ENCODE results near the gene MS4A6E.
"Not testable (repeated sequence)": the region's sequence is repeated elsewhere in the genome, so short reads cannot be mapped to it uniquely, and the experiment has no call there.

MS4A6E gene

DNA sequence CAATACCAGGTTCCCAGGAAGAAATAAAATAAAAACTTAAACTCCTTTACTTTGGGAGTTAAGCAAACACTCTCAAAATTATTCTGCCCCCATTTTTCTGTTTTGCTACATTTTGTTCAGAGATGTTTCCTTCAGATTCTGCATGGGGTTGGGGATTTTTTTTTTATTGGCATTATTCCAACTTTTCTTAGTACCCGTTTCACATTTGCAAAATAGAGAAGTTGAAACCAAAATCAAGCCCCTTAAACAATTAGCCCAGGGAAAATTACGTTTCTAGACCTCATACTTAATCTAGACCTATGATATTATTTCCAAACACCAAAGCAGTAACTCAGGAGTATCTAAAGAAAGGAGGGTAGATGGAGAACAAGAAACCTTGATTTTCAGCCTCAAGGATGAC is 30.7 kb downstream of the MS4A6E start:
- TF ChIP-seq, protein P1, sequence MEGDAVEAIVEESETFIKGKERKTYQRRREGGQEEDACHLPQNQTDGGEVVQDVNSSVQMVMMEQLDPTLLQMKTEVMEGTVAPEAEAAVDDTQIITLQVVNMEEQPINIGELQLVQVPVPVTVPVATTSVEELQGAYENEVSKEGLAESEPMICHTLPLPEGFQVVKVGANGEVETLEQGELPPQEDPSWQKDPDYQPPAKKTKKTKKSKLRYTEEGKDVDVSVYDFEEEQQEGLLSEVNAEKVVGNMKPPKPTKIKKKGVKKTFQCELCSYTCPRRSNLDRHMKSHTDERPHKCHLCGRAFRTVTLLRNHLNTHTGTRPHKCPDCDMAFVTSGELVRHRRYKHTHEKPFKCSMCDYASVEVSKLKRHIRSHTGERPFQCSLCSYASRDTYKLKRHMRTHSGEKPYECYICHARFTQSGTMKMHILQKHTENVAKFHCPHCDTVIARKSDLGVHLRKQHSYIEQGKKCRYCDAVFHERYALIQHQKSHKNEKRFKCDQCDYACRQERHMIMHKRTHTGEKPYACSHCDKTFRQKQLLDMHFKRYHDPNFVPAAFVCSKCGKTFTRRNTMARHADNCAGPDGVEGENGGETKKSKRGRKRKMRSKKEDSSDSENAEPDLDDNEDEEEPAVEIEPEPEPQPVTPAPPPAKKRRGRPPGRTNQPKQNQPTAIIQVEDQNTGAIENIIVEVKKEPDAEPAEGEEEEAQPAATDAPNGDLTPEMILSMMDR (IDR thresholded peaks at IDR 0.05; ENCODE audit: unreplicated experiment in 3 of 3), result no peak
- Mint-ChIP-seq H3K4me1 (no peaks in the 10 kb centered on the region), H3K27ac (no peak overlapping the region), H3K4me3 (no peak overlapping the region), H3K27me3 (ENCODE audit: low read depth) (no peaks in the 10 kb centered on the region), H3K36me3 (ENCODE audit: low read depth) (no peaks in the 10 kb centered on the region), H3K9me3 (no peaks in the 10 kb centered on the region)

- no peak overlapping the region for H3K4me3 Mint-ChIP-seq
- peaks cover 9% of the 10 kb centered on the region for H3K4me1 Mint-ChIP-seq
- TF ChIP-seq, protein P1 (IDR thresholded peaks at IDR 0.05; ENCODE audit: unreplicated experiment in 3 of 3), result no peak
- no peaks in the 10 kb centered on the region for H3K27me3 Mint-ChIP-seq (ENCODE audit: low read depth)
- no peaks in the 10 kb centered on the region for H3K9me3 Mint-ChIP-seq
- H3K36me3 Mint-ChIP-seq (ENCODE audit: low read depth), result no peaks in the 10 kb centered on the region
- no peak overlapping the region for H3K27ac Mint-ChIP-seq
Measured at GRCh38 chr11:60360621-60361020, 33.6 kb downstream of the MS4A6E start.

DNA sequence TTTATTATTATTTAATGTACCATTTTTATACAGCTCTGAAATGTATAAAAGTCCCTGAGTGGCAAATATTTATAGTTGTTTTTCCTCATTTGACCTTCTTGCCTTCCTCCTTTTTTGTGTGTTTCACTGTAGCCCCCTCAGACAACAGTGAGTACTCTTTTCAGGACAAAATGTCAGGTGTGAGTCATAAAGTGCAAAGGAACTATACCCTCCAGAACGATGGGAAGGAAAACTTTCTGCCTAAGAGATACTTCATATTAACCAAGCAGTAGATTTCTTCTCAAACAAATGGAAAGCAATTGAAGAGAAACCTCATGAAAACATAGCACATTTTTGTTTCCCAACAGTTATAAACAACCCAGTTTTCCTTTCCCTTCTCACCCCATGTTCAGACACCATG is 35.2 kb downstream of the MS4A6E start:
- Mint-ChIP-seq H3K4me3 (no peak overlapping the region), H3K27me3 (ENCODE audit: low read depth) (no peaks in the 10 kb centered on the region), H3K4me1 (peaks cover 9% of the 10 kb centered on the region), H3K9me3 (no peaks in the 10 kb centered on the region), H3K36me3 (ENCODE audit: low read depth) (no peaks in the 10 kb centered on the region), H3K27ac (no peak overlapping the region)
- TF ChIP-seq, protein P1 (IDR thresholded peaks at IDR 0.05; ENCODE audit: unreplicated experiment in 3 of 3), result no peak

GRCh38 chr11:60363542-60364470 is 36.8 kb downstream of the MS4A6E start:
- no peaks in the 10 kb centered on the region for H3K27me3 Mint-ChIP-seq (ENCODE audit: low read depth)
- H3K4me3 Mint-ChIP-seq, result peak overlapping the region in 2 of 3 experiments; percentile 18 to 30
- peaks cover 9% of the 10 kb centered on the region for H3K4me1 Mint-ChIP-seq
- TF ChIP-seq, protein P1 (IDR thresholded peaks at IDR 0.05; ENCODE audit: unreplicated experiment in 3 of 3), result peak; percentile 70 to 72 (median 70)
- H3K27ac Mint-ChIP-seq, result peak overlapping the region in 1 of 3 experiments; percentile 14
- H3K9me3 Mint-ChIP-seq, result no peaks in the 10 kb centered on the region
- H3K36me3 Mint-ChIP-seq (ENCODE audit: low read depth), result no peaks in the 10 kb centered on the region

DNA sequence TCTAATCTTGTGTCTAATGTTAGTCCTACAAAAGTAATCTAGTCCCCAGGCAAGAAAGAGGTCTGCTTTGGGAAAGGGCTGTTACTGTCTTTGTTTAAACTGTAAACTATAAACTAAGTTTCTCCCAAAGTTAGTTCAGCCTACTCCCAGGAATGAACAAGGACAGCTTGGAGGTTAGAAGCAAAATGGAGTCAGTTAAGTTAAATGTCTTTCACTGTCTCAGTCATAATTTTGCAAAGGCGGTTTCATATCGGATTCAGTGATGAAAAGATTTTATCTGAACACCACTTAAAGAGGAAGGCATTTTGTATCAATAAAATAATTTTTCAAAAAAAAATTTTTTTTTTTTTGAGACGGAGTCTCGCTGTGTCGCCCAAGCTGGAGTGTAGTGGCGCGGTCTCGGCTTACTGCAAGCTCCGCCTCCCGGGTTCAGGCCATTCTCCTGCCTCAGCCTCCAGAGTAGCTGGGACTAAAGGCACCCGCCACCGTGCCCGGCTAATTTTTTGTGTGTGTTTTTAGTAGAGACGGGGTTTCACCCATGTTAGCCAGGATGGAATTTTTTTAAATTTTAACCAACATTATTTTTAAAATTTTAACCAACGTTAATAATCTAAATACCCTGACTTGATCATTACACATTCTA is 39.3 kb downstream of the MS4A6E start:
- not testable (repeated sequence) for H3K36me3 Mint-ChIP-seq (ENCODE audit: low read depth); H3K9me3 Mint-ChIP-seq; H3K27me3 Mint-ChIP-seq (ENCODE audit: low read depth); H3K4me3 Mint-ChIP-seq; H3K27ac Mint-ChIP-seq
- peaks cover 14% of the 10 kb centered on the region for H3K4me1 Mint-ChIP-seq

- H3K27ac Mint-ChIP-seq, result no peak overlapping the region
- no peaks in the 10 kb centered on the region for H3K27me3 Mint-ChIP-seq (ENCODE audit: low read depth)
- H3K36me3 Mint-ChIP-seq (ENCODE audit: low read depth), result no peaks in the 10 kb centered on the region
- no peak overlapping the region for H3K4me3 Mint-ChIP-seq
- peaks cover 14% of the 10 kb centered on the region for H3K4me1 Mint-ChIP-seq
- TF ChIP-seq, protein P1 (IDR thresholded peaks at IDR 0.05; ENCODE audit: unreplicated experiment in 3 of 3), result no peak
- H3K9me3 Mint-ChIP-seq, result no peaks in the 10 kb centered on the region
Measured at GRCh38 chr11:60367009-60367408, 40.0 kb downstream of the MS4A6E start.
